ENCODE results near the gene PRX.

GRCh38 chr19:40394816-40395210, 18.4 kb downstream of the PRX start:
- TF ChIP-seq RFX5 (IDR thresholded peaks at IDR 0.05; ENCODE audit: low read depth, low read length) (no peak), POLR2A (IDR thresholded peaks at IDR 0.05; ENCODE audit: low read depth, low read length) (no peak), CTCF (conservative IDR thresholded peaks at IDR 0.05; ENCODE audit: low read depth, low read length) (no peak), USF2 (IDR thresholded peaks at IDR 0.05; ENCODE audit: low read depth, low read length) (no peak), ELK1 (IDR thresholded peaks at IDR 0.05; ENCODE audit: borderline replicate concordance, low read depth, low read length) (no peak), RAD21 (IDR thresholded peaks at IDR 0.05; ENCODE audit: low read length) (no peak), RCOR1 (IDR thresholded peaks at IDR 0.05; ENCODE audit: insufficient replicate concordance, low read length) (no peak), MAZ (IDR thresholded peaks at IDR 0.05; ENCODE audit: borderline replicate concordance, low read depth, low read length) (no peak)
